Measurements from ENCODE around the gene ZNG1A.
A peak's percentile ranks its signal among the peaks of the same experiment; 100 is the strongest.
"Not testable (repeated sequence)": the region's sequence is repeated elsewhere in the genome, so short reads cannot be mapped to it uniquely, and the experiment has no call there.

Gene ZNG1A

DNA sequence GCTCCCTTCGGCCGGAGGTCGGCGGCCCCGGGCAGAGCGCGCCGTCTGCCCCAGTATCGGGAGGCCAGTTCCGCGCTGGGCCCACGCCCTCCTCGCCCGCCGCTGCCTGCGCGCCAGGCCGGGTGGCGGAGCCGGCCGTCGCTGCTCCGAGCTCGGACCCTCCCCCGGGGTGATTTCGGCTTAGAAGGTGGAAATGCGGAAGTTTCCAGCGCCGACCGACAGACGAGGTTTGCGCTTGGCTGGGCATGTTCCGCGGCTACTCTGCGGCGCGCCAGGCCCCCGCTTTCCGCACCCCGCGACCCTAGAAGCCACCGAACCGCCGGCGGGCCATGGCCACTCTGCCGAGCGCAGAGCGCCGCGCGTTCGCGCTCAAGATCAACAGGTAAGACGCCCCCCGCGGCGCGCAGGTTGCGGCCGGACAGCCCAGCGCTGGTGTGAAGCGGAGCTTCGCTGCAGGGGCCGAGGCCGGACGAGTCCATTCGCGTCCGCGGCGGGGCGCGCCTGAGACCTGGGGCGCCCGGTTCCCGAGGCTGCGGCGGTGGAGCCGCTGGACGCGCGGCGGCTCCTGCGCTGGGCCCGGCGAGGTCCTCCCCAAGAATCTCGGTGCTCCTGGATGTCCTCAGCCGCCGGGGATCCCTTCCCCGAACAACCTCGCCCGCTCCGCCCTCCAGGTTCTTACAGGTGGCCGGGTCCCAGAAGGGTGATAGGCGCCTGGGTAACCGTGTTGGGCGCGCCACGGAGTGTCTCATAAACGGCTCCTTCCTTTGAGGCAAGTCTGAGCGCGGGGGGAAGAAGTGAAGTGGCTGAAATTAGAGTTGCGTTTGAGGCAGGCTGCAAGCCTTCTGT, 36.0 kb upstream of the ZNG1A start, which contains the start of gene DOCK8:
TSS of gene DOCK8 (plus strand) at position 218 of the 846 bp plus-strand sequence. CDS start at position 330, 112 bp downstream.
- Histone ChIP-seq H3K27ac (ENCODE audit: low read length) (no peak within 1 kb of the TSS), H3K36me3 (ENCODE audit: control insufficient read depth, low read depth, low read length) (no peaks in the 10 kb centered on the region), H3K4me3 (ENCODE audit: low read length) (peak within 1 kb of the TSS; percentile 67), H3K9ac (ENCODE audit: low read length) (peak within 1 kb of the TSS; percentile 35), H3K9me3 (ENCODE audit: control insufficient read depth, low read depth, low read length) (no peaks in the 10 kb centered on the region), H3K4me1 (ENCODE audit: control insufficient read depth, low read depth, low read length) (peaks cover 3% of the 10 kb centered on the region), H3K27me3 (ENCODE audit: control insufficient read depth, insufficient read depth, low read length) (peaks cover 50% of the 10 kb centered on the region)

DNA sequence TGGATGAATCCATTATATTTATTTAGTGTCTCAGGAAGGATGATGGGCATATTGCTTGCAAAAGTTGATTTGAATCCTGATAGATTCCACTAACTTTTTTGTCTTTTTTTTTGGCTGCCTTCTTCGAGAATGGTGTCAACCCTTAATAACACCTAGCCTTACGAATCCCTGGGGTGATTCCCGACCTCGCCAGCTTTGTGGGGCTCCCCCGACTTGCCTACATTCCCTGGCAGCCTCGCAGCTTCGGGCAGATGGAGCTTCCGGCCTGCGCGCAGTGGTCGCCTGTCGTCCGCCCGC, 35.4 kb upstream of the ZNG1A start:
- Histone ChIP-seq H3K27ac (ENCODE audit: low read length) (no peak overlapping the region), H3K9me3 (ENCODE audit: control insufficient read depth, low read depth, low read length) (no peaks in the 10 kb centered on the region), H3K4me3 (ENCODE audit: low read length) (peak overlapping the region; percentile 67), H3K36me3 (ENCODE audit: control insufficient read depth, low read depth, low read length) (no peaks in the 10 kb centered on the region), H3K27me3 (ENCODE audit: control insufficient read depth, insufficient read depth, low read length) (peaks cover 50% of the 10 kb centered on the region), H3K4me1 (ENCODE audit: control insufficient read depth, low read depth, low read length) (peaks cover 3% of the 10 kb centered on the region), H3K9ac (ENCODE audit: low read length) (peak overlapping the region; percentile 35)

GRCh38 chr9:213901-214300, 35.0 kb upstream of the ZNG1A start:
- H3K27me3 ChIP-seq (ENCODE audit: control insufficient read depth, insufficient read depth, low read length): peaks cover 50% of the 10 kb centered on the region
- H3K4me3 ChIP-seq (ENCODE audit: low read length); H3K9me3 ChIP-seq (ENCODE audit: control insufficient read depth, low read depth, low read length); H3K27ac ChIP-seq (ENCODE audit: low read length); H3K9ac ChIP-seq (ENCODE audit: low read length); H3K36me3 ChIP-seq (ENCODE audit: control insufficient read depth, low read depth, low read length); H3K4me1 ChIP-seq (ENCODE audit: control insufficient read depth, low read depth, low read length): not testable (repeated sequence)

- Histone ChIP-seq H3K9me3 (ENCODE audit: control insufficient read depth, low read depth, low read length) (no peaks in the 10 kb centered on the region), H3K27me3 (ENCODE audit: control insufficient read depth, insufficient read depth, low read length) (peaks cover 50% of the 10 kb centered on the region), H3K27ac (ENCODE audit: low read length) (no peak overlapping the region), H3K4me1 (ENCODE audit: control insufficient read depth, low read depth, low read length) (peaks cover 3% of the 10 kb centered on the region), H3K9ac (ENCODE audit: low read length) (no peak overlapping the region), H3K36me3 (ENCODE audit: control insufficient read depth, low read depth, low read length) (no peaks in the 10 kb centered on the region), H3K4me3 (ENCODE audit: low read length) (no peak overlapping the region)
These were observed 33.4 kb upstream of the ZNG1A start for GRCh38 chr9:212297-212696.

GRCh38 chr9:211557-211956, 32.7 kb upstream of the ZNG1A start:
- peaks cover 45% of the 10 kb centered on the region for H3K27me3 ChIP-seq (ENCODE audit: control insufficient read depth, insufficient read depth, low read length)
- no peak overlapping the region for H3K9ac ChIP-seq (ENCODE audit: low read length)
- no peak overlapping the region for H3K27ac ChIP-seq (ENCODE audit: low read length)

GRCh38 chr9:211036-211435, 32.2 kb upstream of the ZNG1A start:
- no peaks in the 10 kb centered on the region for H3K36me3 ChIP-seq (ENCODE audit: control insufficient read depth, low read depth, low read length)
- no peak overlapping the region for H3K27ac ChIP-seq (ENCODE audit: low read length)
- peaks cover 3% of the 10 kb centered on the region for H3K4me1 ChIP-seq (ENCODE audit: control insufficient read depth, low read depth, low read length)
- no peak overlapping the region for H3K9ac ChIP-seq (ENCODE audit: low read length)
- peaks cover 39% of the 10 kb centered on the region for H3K27me3 ChIP-seq (ENCODE audit: control insufficient read depth, insufficient read depth, low read length)
- H3K4me3 ChIP-seq (ENCODE audit: low read length): no peak overlapping the region
- no peaks in the 10 kb centered on the region for H3K9me3 ChIP-seq (ENCODE audit: control insufficient read depth, low read depth, low read length)

More at GRCh38 chr9:211557-211956, 32.7 kb upstream of the ZNG1A start:
- Histone ChIP-seq H3K36me3 (ENCODE audit: control insufficient read depth, low read depth, low read length) (no peaks in the 10 kb centered on the region), H3K4me1 (ENCODE audit: control insufficient read depth, low read depth, low read length) (peaks cover 3% of the 10 kb centered on the region), H3K4me3 (ENCODE audit: low read length) (no peak overlapping the region), H3K9me3 (ENCODE audit: control insufficient read depth, low read depth, low read length) (no peaks in the 10 kb centered on the region)

DNA sequence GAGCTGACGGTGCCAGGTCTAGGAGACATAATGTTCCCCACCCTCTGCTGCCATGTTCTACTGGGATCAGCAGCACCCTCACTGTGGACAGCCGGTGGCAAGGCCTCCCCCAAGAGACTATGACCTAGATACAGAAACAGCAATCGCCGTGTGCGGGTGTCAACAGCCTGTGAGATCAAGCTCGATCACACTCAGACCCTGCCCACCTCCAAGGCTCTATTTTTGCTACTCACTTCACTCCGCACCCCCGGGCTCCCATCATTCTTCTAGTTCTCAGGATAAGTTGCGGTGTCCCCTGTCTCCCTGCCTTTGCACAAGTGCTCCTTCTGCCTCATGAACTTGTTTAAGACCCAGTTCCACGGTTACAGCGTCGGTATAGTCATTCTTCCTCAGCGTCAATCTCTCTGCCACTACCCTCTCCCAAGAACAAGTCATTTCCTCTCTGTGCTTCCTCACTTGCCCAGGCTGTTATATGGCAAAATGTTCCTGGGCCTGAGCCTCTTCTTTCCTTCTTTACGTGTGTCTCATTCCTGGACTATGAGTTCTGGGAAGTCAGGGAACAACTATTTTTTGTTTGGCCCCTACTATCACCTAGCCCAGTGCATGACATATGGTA, 30.4 kb upstream of the ZNG1A start:
- Histone ChIP-seq H3K9me3 (ENCODE audit: control insufficient read depth, low read depth, low read length) (no peaks in the 10 kb centered on the region), H3K4me1 (ENCODE audit: control insufficient read depth, low read depth, low read length) (no peaks in the 10 kb centered on the region), H3K27me3 (ENCODE audit: control insufficient read depth, insufficient read depth, low read length) (peaks cover 27% of the 10 kb centered on the region), H3K9ac (ENCODE audit: low read length) (no peak overlapping the region), H3K27ac (ENCODE audit: low read length) (no peak overlapping the region), H3K4me3 (ENCODE audit: low read length) (no peak overlapping the region), H3K36me3 (ENCODE audit: control insufficient read depth, low read depth, low read length) (no peaks in the 10 kb centered on the region)

DNA sequence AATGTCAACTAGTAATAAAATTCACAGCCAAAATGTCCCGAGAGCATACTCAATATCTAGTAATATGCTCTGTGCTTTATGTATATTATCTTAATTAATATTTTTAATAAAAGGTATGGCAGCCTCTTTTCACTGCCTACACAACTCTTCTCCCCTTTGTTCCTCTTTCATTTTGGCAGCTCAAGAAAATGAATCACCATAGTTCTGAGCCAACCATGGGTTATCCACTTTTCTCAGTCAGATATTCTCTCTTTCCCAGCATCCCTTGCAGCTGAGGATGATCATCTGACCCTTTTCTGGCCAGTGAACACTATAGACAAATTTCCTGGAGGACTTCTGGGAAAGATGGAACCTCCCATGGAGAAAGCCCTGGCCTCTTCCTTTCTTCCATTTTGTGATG, 27.6 kb upstream of the ZNG1A start:
- H3K27me3 ChIP-seq (ENCODE audit: control insufficient read depth, insufficient read depth, low read length): peaks cover under 1% of the 10 kb centered on the region
- H3K4me3 ChIP-seq (ENCODE audit: low read length): no peak overlapping the region
- H3K9ac ChIP-seq (ENCODE audit: low read length): no peak overlapping the region
- no peaks in the 10 kb centered on the region for H3K9me3 ChIP-seq (ENCODE audit: control insufficient read depth, low read depth, low read length)
- H3K4me1 ChIP-seq (ENCODE audit: control insufficient read depth, low read depth, low read length): no peaks in the 10 kb centered on the region
- H3K27ac ChIP-seq (ENCODE audit: low read length): no peak overlapping the region
- H3K36me3 ChIP-seq (ENCODE audit: control insufficient read depth, low read depth, low read length): no peaks in the 10 kb centered on the region

- not testable (repeated sequence) for H3K4me1 ChIP-seq (ENCODE audit: control insufficient read depth, low read depth, low read length); H3K9ac ChIP-seq (ENCODE audit: low read length); H3K9me3 ChIP-seq (ENCODE audit: control insufficient read depth, low read depth, low read length); H3K36me3 ChIP-seq (ENCODE audit: control insufficient read depth, low read depth, low read length); H3K27me3 ChIP-seq (ENCODE audit: control insufficient read depth, insufficient read depth, low read length); H3K4me3 ChIP-seq (ENCODE audit: low read length); H3K27ac ChIP-seq (ENCODE audit: low read length)
These were observed 20.7 kb upstream of the ZNG1A start for GRCh38 chr9:199601-200000.

DNA sequence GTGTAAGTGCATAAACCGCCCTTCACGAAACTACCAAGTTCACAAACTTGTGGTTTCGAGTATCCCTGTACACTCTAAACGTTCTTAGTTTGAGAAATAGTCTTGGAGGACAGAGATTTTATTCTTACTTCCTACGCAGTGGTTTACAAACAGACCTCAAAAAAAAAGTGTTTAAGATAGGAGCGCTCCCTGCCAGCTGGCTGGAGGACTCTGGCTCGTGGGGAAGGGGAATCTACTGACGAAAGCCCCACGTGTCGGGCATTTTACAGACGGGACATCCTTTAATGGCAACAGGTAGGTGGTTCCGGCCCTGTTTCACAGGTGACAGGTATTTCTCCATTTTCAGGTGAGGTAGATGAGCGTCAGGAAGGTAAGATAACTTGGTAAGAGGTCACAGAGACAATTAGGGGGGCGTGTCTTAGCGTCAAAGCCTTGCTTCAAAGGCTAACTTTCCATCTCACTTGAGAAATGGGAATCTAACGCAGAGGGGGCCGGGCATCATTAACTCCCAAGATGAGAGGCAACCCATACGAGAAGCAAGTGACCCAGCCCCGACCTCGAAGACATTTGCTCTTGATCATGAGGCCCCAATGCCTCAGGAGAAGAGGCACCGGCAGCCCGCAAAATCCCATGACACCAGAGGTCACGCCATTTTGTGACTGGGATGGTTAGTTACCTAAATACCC, 573 bp downstream of the ZNG1A start:
- not testable (repeated sequence) for H3K4me1 ChIP-seq (ENCODE audit: control insufficient read depth, low read depth, low read length); H3K27me3 ChIP-seq (ENCODE audit: control insufficient read depth, insufficient read depth, low read length); H3K36me3 ChIP-seq (ENCODE audit: control insufficient read depth, low read depth, low read length); H3K27ac ChIP-seq (ENCODE audit: low read length); H3K9me3 ChIP-seq (ENCODE audit: control insufficient read depth, low read depth, low read length)
- peak overlapping the region; percentile 48 for H3K4me3 ChIP-seq (ENCODE audit: low read length)
- H3K9ac ChIP-seq (ENCODE audit: low read length): peak overlapping the region; percentile 28

DNA sequence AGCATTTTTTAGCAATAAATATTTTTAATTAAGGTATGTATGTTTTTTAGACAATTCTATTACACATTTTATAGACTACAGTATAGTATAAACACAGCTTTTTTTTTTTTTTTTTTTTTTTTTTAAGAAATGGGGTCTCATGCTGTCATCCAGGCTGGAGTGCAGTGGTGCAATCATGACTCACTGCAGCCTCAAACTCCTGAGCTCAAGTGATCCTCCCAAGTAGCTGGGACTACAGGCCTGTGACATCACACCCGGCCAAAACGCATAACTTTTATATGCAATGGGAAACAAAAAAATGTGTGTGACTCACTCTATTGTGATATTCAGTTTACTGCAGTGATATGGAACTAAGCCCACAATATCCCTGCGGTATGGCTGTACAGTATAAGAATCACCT, 9.1 kb downstream of the ZNG1A start:
- not testable (repeated sequence) for H3K27ac ChIP-seq (ENCODE audit: low read length); H3K9ac ChIP-seq (ENCODE audit: low read length); H3K9me3 ChIP-seq (ENCODE audit: control insufficient read depth, low read depth, low read length); H3K27me3 ChIP-seq (ENCODE audit: control insufficient read depth, insufficient read depth, low read length); H3K4me1 ChIP-seq (ENCODE audit: control insufficient read depth, low read depth, low read length); H3K4me3 ChIP-seq (ENCODE audit: low read length); H3K36me3 ChIP-seq (ENCODE audit: control insufficient read depth, low read depth, low read length)
